ENCODE data around the gene RIPK3.

GRCh38 chr14:24325041-24325530 is 14.7 kb downstream of the RIPK3 start:
- no peak for TF ChIP-seq TAF1 (IDR thresholded peaks at IDR 0.05; ENCODE audit: borderline replicate concordance, insufficient read depth, low read length)
- no peak for TF ChIP-seq SIN3A (IDR thresholded peaks at IDR 0.05; ENCODE audit: borderline replicate concordance, insufficient read depth, low read length)
- no peak for TF ChIP-seq POLR2AphosphoS5 (IDR thresholded peaks at IDR 0.05; ENCODE audit: low read depth, low read length)
